B cell (primary cell): ENCODE results near the gene SAPCD2. TPM values are rescaled to one million over a fixed set of nuclear protein-coding genes. Genes with fewer than 3 reads are reported as not detected.

ENCODE experiments used
- ATAC-seq: fragments of 200-7000 bp; cut with Tn5 transposase; one replicate; pipeline ENCODE4 v1.10.0; 2021; ENCODE audit warnings: low read depth, mild to moderate bottlenecking, moderate number of reproducible peaks, moderate library complexity
- CTCF ChIA-PET: fragments of 350-600 bp; sonication (Branson Sonifier 250); formaldehyde crosslinking; loops from one replicate; lab custom pipeline; 2021; ENCODE audit warnings: antibody characterized with exemption, inconsistent platforms; lab: Charles Lee
- POLR2A ChIA-PET: fragments of 350-600 bp; sonication (Branson Sonifier 250); formaldehyde crosslinking; loops from one replicate; lab custom pipeline; 2021; ENCODE audit warnings: antibody characterized with exemption; lab: Charles Lee
- DNase-seq: peaks from one replicate; pipeline ENCODE4 v3.0.0; 2013
- H2AFZ ChIP-seq: 2 replicates; pipeline ENCODE4 v1.6.1; 2012; ENCODE audit warnings: mild to moderate bottlenecking, low read depth, low read length; ENCODE audit not compliant: insufficient read depth, poor library complexity, severe bottlenecking
- H3K27ac ChIP-seq, 2 donors: 1 replicate in 1 of 2; 2 replicates in 1 of 2; pipeline ENCODE4 v1.5.1; 2012 to 2013; ENCODE audit warnings: low read length in 2 of 2, mild to moderate bottlenecking in 2 of 2, moderate library complexity in 1 of 2
- H3K27me3 ChIP-seq, 4 experiments: fragments of 200-600 bp in 1 of 4; sonication (generic) in 1 of 4; replicated peaks in 1 of 4; 1 replicate in 2 of 4; 2 replicates in 2 of 4; pipeline versions ENCODE4 v1.6.1 to v1.7.0; 2013 to 2016; ENCODE audit warnings: low read length in 3 of 4, mild to moderate bottlenecking in 2 of 4, mixed read lengths in 1 of 4, moderate library complexity in 1 of 4; ENCODE audit not compliant: insufficient read depth in 4 of 4, control insufficient read depth in 3 of 4; ENCODE audit errors: control extremely low read depth in 1 of 4
- H3K36me3 ChIP-seq, 2 experiments: replicated peaks in 1 of 2; 1 replicate in 1 of 2; 2 replicates in 1 of 2; pipeline versions ENCODE4 v1.6.1 to v1.7.1; 2013; ENCODE audit warnings: low read length in 1 of 2; ENCODE audit not compliant: insufficient read depth in 2 of 2, control insufficient read depth in 1 of 2; ENCODE audit errors: control extremely low read depth in 1 of 2, extremely low read depth in 1 of 2
- H3K4me1 ChIP-seq, 2 donors: fragments of 200-600 bp in 1 of 2; sonication (generic) in 1 of 2; 1 replicate in 1 of 2; 2 replicates in 1 of 2; pipeline versions ENCODE4 v1.5.1 to v1.6.1; 2013 to 2017; ENCODE audit warnings: low read length in 2 of 2; ENCODE audit not compliant: control insufficient read depth in 2 of 2, insufficient read depth in 2 of 2
- H3K4me2 ChIP-seq: replicated peaks from 2 replicates; pipeline ENCODE3; 2012; ENCODE audit warnings: mild to moderate bottlenecking, low read depth, low read length; ENCODE audit not compliant: poor library complexity, severe bottlenecking
- H3K4me3 ChIP-seq, 5 experiments: fragments of 200-600 bp in 1 of 5; sonication (generic) in 1 of 5; 1 replicate in 3 of 5; 2 replicates in 2 of 5; pipeline versions ENCODE4 v1.5.1 to v1.7.0; 2011 to 2016; ENCODE audit warnings: low read length in 4 of 5, mild to moderate bottlenecking in 4 of 5, low read depth in 2 of 5, control low read depth in 1 of 5, moderate library complexity in 1 of 5; ENCODE audit not compliant: insufficient read depth in 1 of 5; ENCODE audit errors: control extremely low read depth in 1 of 5, extremely low read depth in 1 of 5
- H3K79me2 ChIP-seq: fragments of 200-600 bp; sonication (generic); one replicate; pipeline ENCODE4 v1.6.0; 2016; ENCODE audit warnings: low read length; ENCODE audit not compliant: control insufficient read depth, insufficient read depth
- H3K9ac ChIP-seq: fragments of 200-600 bp; sonication (generic); 2 replicates; pipeline ENCODE4 v1.6.1; 2017; ENCODE audit warnings: mild to moderate bottlenecking, low read length, moderate library complexity
- H3K9me3 ChIP-seq, 3 donors: one replicate each; pipeline versions ENCODE4 v1.6.1 to v1.7.1; 2013; ENCODE audit warnings: low read length in 2 of 3; ENCODE audit not compliant: control insufficient read depth in 2 of 3, insufficient read depth in 1 of 3; ENCODE audit errors: control extremely low read depth in 1 of 3
- H4K20me1 ChIP-seq: 2 replicates; pipeline ENCODE4 v1.6.0; 2012; ENCODE audit warnings: mild to moderate bottlenecking, low read length; ENCODE audit not compliant: insufficient read depth, control insufficient read depth, poor library complexity, severe bottlenecking
- H3K27ac Mint-ChIP-seq: one replicate; pipeline ENCODE4 v1.8.0; 2021; ENCODE audit warnings: mixed read lengths
- H3K27me3 Mint-ChIP-seq: one replicate; pipeline ENCODE4 v1.8.0; 2021; ENCODE audit warnings: mixed read lengths
- H3K4me1 Mint-ChIP-seq: one replicate; pipeline ENCODE4 v1.8.0; 2021; ENCODE audit warnings: mixed read lengths
- H3K4me3 Mint-ChIP-seq: one replicate; pipeline ENCODE4 v1.8.0; 2021; ENCODE audit warnings: mixed read lengths
- H3K9me3 Mint-ChIP-seq: one replicate; pipeline ENCODE4 v1.8.0; 2022; ENCODE audit warnings: mixed read lengths; ENCODE audit not compliant: insufficient read depth
- EZH2 ChIP-seq: IDR thresholded peaks from 2 replicates; pipeline ENCODE4 v1.6.1; 2012; ENCODE audit warnings: borderline replicate concordance, low read depth, mild to moderate bottlenecking, moderate library complexity, low read length; ENCODE audit not compliant: insufficient read depth, poor library complexity, severe bottlenecking
- WGBS: methylation state at CpG from one replicate; pipeline ENCODE4 v1.1.5; 2013; ENCODE audit warnings: missing lambda C conversion rate; ENCODE audit not compliant: insufficient coverage; 5-methylcytosine and 5-hydroxymethylcytosine counted together
- intact Hi-C: fragments of 100-400 bp; cut with micrococcal nuclease; formaldehyde crosslinking; loops from one replicate; pipeline ENCODE4 v1.10.0; 2022
- polyA plus RNA-seq: library from polyadenylated mRNA; depleted of rRNA; stranded (reverse); fragments of >200 nt; gene quantifications from 2 replicates; pipeline ENCODE4 v1.2.3, GENCODE V29; 2012
- total RNA-seq, 2 donors: library from RNA; stranded (reverse); fragments of 120-200 nt in 1 of 2; gene quantifications; 1 replicate in 1 of 2; 2 replicates in 1 of 2; pipeline versions ENCODE4 v1.2.3 to v1.2.4, GENCODE V29; 2013 to 2022
- TF ChIP-seq, protein P1 (sequence below): fragments of 200-600 bp; IDR thresholded peaks from one replicate; pipeline ENCODE4 v1.8.0; 2022; ENCODE audit warnings: antibody characterized with exemption, mild to moderate bottlenecking

Gene SAPCD2
- total and polyA plus RNA-seq, 2 donors (not counting 1 experiment from before 2014, with no cell fraction given): 0.39 to 0.69 TPM

GRCh38 chr9:137016436-137016835 lies 53.9 kb downstream of the SAPCD2 start:
- Mint-ChIP-seq H3K4me3 (no peak overlapping the region), H3K27ac (no peak overlapping the region), H3K4me1 (no peaks in the 10 kb centered on the region), H3K27me3 (no peaks in the 10 kb centered on the region), H3K9me3 (no peaks in the 10 kb centered on the region)
- H3K9ac ChIP-seq: no peak overlapping the region
- H3K4me2 ChIP-seq: no peak overlapping the region
- ATAC-seq (no peak), DNase-seq (no peak)
- CTCF ChIA-PET: no interaction called here
- H3K4me3 ChIP-seq: no peak overlapping the region
- no peak overlapping the region for H2AFZ ChIP-seq
- 97% methylated on average over 16 of the region's 16 CpGs for WGBS
- TF ChIP-seq, protein P1, sequence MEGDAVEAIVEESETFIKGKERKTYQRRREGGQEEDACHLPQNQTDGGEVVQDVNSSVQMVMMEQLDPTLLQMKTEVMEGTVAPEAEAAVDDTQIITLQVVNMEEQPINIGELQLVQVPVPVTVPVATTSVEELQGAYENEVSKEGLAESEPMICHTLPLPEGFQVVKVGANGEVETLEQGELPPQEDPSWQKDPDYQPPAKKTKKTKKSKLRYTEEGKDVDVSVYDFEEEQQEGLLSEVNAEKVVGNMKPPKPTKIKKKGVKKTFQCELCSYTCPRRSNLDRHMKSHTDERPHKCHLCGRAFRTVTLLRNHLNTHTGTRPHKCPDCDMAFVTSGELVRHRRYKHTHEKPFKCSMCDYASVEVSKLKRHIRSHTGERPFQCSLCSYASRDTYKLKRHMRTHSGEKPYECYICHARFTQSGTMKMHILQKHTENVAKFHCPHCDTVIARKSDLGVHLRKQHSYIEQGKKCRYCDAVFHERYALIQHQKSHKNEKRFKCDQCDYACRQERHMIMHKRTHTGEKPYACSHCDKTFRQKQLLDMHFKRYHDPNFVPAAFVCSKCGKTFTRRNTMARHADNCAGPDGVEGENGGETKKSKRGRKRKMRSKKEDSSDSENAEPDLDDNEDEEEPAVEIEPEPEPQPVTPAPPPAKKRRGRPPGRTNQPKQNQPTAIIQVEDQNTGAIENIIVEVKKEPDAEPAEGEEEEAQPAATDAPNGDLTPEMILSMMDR: no peak
- no peak for TF ChIP-seq EZH2
- POLR2A ChIA-PET: no interaction called here
- H3K4me1 ChIP-seq: no peaks in the 10 kb centered on the region
- peaks cover 1 to 5% of the 10 kb centered on the region in 2 experiments for H3K36me3 ChIP-seq
- no peaks in the 10 kb centered on the region for H4K20me1 ChIP-seq
- intact Hi-C loops: no loop called here
- no peak overlapping the region for H3K27ac ChIP-seq
- H3K79me2 ChIP-seq: no peaks in the 10 kb centered on the region
- H3K27me3 ChIP-seq: no peaks in the 10 kb centered on the region
- no peaks in the 10 kb centered on the region for H3K9me3 ChIP-seq

GRCh38 chr9:137015976-137016375 lies 54.4 kb downstream of the SAPCD2 start:
- 97% methylated on average over 21 of the region's 21 CpGs for WGBS
- TF ChIP-seq EZH2: no peak
- TF ChIP-seq, protein P1: no peak
- H2AFZ ChIP-seq: no peak overlapping the region
- H3K79me2 ChIP-seq: no peaks in the 10 kb centered on the region
- H4K20me1 ChIP-seq: no peaks in the 10 kb centered on the region
- CTCF ChIA-PET: no interaction called here
- ATAC-seq (no peak), DNase-seq (no peak)
- intact Hi-C loops: no loop called here
- H3K27ac ChIP-seq: no peak overlapping the region
- Mint-ChIP-seq H3K27ac (no peak overlapping the region), H3K4me1 (no peaks in the 10 kb centered on the region), H3K27me3 (no peaks in the 10 kb centered on the region), H3K9me3 (no peaks in the 10 kb centered on the region), H3K4me3 (no peak overlapping the region)
- H3K27me3 ChIP-seq: no peaks in the 10 kb centered on the region
- H3K36me3 ChIP-seq: peaks cover 1 to 5% of the 10 kb centered on the region in 2 experiments
- H3K9me3 ChIP-seq: no peaks in the 10 kb centered on the region
- no peaks in the 10 kb centered on the region for H3K4me1 ChIP-seq
- H3K4me3 ChIP-seq: no peak overlapping the region
- H3K4me2 ChIP-seq: no peak overlapping the region
- POLR2A ChIA-PET: no interaction called here
- H3K9ac ChIP-seq: no peak overlapping the region
